8988T (cell line): ENCODE results near the gene RPF1.
"Not testable (repeated sequence)": the region's sequence is repeated elsewhere in the genome, so short reads cannot be mapped to it uniquely, and the experiment has no call there.

Experiments
- DNase-seq: peaks from one replicate; pipeline ENCODE4 v3.0.0; 2011

Gene RPF1

GRCh38 chr1:84493747-84494146 lies 14.7 kb downstream of the RPF1 start:
- no peak for DNase-seq

GRCh38 chr1:84496498-84496897 lies 17.4 kb downstream of the RPF1 start:
- DNase-seq = no peak

DNA sequence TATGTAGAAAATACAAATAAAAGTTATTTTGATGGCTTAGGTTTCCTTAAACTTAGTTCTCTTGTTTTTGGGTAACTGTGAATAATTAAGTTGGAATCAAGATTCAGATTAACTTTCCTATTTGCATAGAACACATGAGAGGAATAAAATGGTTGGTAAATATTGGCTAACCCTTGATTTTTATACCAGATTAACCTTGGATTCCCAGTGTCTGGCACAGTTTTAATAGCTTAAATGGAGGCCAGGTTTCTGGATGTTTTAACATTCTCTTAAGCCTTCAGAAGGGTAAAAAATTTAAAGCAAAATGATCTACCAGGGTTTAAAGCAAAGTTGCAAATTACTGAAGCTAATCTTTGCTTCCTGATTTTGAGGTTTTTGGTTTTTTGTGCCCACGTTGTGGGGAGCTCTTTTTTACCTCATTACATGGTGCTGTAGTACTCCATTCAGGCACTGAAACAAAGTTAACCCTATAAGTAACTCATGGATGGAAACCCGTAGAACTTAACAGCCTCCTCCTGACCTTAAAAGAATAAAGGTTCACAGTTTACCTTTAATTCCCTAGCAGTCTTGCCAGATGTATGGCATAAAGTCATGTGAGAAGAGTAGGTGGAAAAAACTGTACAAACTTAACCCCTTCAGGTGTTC lies 18.7 kb downstream of the RPF1 start:
- DNase-seq = no peak

DNA sequence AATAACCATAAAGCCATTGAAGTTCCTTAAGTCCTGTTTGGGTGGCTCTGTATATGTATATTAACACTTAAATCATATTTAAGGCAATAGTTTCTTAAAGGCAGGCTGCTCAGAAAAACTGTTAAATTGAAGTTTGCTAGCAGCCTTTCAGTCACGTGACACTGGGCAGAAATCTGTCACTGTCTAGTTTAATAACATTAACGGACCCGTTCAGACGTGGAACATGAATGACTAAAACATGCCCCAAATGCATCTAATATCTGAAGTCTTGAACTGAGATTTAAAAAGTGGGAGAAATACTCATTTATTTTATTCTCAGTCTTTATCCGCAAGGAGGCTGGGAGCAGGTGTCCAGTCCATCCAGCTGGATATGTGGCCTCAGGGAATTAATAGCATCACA lies 23.9 kb downstream of the RPF1 start:
- no peak for DNase-seq

GRCh38 chr1:84504580-84505492 lies 25.8 kb downstream of the RPF1 start:
- no peak for DNase-seq

- DNase-seq = peak; percentile 17
Measured at GRCh38 chr1:84505493-84506001, 26.5 kb downstream of the RPF1 start.

DNA sequence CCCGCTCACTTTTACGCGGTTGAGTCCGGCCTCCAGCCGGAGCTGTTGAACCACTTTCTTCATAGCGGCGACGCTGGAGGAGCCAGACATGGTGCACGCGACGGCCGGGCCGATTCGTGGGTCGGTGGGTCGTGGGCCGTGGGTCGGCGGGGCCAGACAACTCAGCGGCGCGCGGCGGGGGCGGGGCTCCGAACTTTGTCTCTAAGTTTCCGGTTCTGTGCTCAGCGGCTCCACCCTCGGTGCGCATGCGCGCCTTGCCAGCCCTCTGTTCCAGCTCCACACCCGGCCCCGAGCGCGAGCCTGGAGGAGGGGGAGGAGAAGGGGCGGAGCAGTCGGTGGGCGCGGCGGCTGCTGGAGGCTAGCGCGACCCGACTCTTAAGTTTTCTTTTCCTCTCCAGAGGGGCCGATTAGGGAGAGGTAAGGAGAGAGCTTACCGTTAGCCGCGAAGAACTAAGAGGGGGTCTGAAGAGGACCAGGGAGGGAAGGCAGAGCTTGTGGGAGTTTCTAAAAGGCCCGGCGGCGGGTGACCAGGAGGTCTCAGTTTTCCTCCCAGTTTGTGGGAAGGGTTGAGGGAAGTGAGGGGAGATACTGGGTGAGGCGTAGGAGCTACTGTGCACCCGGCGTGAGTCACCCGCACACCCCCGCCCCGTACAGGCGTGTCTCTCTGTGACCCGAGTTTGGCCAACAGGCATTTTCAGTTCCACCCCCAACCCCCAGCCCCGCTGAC lies 27.1 kb downstream of the RPF1 start, which contains the start of the genes GNG5 and SPATA1:
Gene GNG5 (minus strand): TSS at position 580 of the 727 bp plus-strand sequence. CDS start 490 bp downstream, at position 90.
Gene SPATA1 (plus strand): TSS at position 385 of the 727 bp plus-strand sequence. CDS start 9,974 bp downstream, outside the sequence.
- DNase-seq = peak; percentile 70

- no peak for DNase-seq
Measured at GRCh38 chr1:84506729-84507453, 27.8 kb downstream of the RPF1 start.

DNA sequence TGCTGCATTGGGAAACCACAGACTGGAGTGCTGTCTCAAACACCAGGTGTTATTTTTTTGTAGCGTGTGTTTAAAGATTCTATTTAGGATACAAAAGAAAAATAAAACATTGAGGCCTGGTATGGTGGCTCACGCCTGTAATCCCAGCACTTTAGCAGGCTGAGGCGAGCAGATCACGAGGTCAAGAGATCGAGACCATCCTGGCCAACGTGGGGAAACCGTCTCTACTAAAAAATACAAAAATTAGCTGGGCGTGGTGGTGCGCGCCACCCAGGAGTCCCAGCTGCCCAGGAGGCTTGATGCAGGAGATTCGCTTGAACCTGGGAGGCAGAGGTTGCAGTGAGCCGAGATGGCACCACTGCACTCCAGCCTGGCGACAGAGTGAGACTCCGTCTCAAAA lies 28.8 kb downstream of the RPF1 start:
- DNase-seq = not testable (repeated sequence)

DNA sequence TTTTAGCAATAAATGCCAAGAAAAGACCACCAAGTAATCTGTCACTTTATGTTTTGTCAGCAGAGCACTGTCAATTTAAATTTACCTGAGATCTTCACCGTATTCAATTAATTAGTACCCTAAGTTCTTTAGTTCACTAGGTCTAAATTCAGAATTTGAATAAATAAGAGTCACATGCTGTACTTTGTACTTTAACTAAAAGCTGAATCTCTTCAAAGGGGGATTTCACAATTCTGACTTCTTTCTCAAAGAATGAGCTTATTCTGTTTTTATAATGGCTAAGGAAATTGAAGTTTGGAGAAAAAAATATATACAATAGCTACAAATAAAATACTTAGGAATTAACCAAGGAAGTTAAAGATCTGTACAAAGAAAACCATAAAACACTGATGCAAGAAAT lies 29.4 kb downstream of the RPF1 start:
- DNase-seq = no peak

DNA sequence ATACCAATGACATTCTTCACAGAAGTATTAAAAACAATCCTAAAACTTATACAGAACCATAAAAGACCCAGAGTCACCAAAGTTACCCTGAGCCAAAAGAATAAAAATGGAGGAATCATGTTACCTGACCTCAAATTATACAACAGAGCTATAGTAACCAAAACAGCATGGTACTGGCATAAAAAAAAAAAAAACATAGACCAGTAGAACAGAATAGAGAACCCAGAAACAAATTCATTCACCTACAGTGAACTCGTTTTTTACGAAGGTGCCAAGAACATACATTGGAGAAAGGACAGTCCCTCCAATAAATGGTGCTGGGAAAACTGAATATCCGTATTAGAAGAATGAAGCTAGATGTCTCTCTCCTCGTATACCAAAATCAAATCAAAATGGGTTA lies 30.0 kb downstream of the RPF1 start:
- no peak for DNase-seq

DNA sequence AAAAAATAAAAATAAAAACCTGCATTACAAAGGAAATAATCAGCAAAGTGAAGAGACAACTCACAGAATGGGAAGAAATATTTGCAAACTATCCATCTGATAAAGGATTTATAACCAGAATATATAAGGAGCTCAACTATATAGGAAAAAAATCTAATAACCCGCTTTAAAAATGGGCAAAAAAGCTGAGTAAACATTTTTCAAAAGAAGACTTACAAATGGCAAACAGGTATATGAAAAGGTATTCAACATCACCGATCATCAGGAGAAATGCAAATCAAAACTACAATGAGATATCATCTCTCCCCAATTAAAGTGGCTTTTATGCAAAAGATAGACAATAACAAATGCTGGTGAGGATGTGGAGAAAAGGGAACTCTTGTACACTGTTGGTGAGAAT lies 31.1 kb downstream of the RPF1 start:
- no peak for DNase-seq

GRCh38 chr1:84510668-84511067 lies 31.6 kb downstream of the RPF1 start:
- DNase-seq = no peak

DNA sequence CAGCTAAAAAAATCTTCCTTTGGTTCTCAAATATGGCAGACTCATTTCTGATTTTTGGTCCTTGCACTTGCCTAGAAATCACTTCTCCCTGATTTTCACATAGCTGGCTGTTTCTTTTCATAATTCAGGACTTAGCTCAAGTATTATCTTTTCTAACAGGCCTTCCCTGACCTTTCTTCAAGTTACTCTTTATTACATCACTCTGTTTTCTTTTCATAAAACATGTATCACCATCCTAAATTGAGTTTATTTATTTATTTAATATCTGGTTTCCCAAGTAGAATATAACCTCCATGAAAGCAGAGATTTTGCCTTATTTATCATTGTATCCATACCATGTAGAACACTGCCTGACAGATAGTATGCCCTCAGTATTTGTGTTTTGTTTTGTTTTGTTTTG lies 45.5 kb downstream of the RPF1 start:
- DNase-seq = no peak

DNA sequence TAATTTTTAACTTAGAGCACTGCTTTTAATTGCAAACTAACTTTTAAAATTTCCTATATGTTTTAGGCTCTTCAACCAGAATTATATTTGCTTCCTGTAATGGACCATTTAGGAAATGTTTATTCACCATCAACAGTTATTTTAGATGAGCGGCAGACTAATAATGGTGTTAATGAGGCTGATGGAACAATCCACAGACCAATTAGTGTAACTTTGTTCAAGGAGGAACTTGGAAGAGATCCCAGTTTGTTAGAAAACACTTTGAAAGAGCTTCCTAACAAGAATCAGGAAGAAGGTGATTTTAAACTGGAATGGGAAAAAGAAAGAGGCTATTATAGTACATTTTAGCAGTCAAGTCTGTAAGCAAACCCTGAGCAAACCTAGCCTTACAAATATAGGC lies 46.7 kb downstream of the RPF1 start:
- DNase-seq = no peak

- no peak for DNase-seq
Measured at GRCh38 chr1:84538599-84538998, 59.5 kb downstream of the RPF1 start.

DNA sequence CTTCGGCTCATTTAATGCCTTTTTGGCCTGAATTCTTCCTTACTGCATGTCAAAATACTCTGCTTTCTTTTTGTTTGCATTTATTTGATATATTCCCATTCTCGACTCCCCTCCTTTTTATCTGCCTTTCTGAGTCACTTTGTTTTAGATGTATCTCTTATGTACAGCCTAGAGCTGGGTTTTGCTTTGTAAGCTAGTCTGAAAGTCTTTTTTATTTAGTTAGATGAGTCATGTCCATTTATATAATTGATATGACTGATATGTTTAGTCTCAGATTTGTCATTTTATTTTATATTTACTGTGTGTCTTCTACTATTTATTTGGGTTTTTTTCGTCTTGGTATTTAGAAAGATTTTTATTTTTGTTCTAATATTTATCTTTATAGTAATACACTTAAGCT lies 60.9 kb downstream of the RPF1 start:
- no peak for DNase-seq

- no peak for DNase-seq
Measured at GRCh38 chr1:84540759-84541158, 61.7 kb downstream of the RPF1 start.

GRCh38 chr1:84541679-84542078 lies 62.6 kb downstream of the RPF1 start:
- DNase-seq = no peak
